Keratinocyte (primary cell): ENCODE results near the gene SDK1. TPM values are rescaled to one million over a fixed set of nuclear protein-coding genes. Genes with fewer than 3 reads are reported as not detected.

ENCODE experiments used
- DNase-seq: peaks from one replicate; pipeline ENCODE4 v3.0.0-alpha.2; 2011; ENCODE audit warnings: low read depth, missing footprints, low spot score
- FAIRE-seq: peaks from 2 replicates; lab custom pipeline; 2011; peaks lifted over from hg19 to GRCh38; lab: Jason Lieb, UNC
- H2AFZ ChIP-seq: 2 replicates; pipeline ENCODE4 v1.6.0; 2012; ENCODE audit warnings: low read length, control low read depth, inconsistent platforms; ENCODE audit not compliant: control insufficient read depth
- H3K27ac ChIP-seq: 2 replicates; pipeline ENCODE4 v1.5.1; 2011; ENCODE audit warnings: low read length; ENCODE audit not compliant: control insufficient read depth, insufficient read depth
- H3K27me3 ChIP-seq: 3 replicates; pipeline ENCODE4 v1.6.0; 2011; ENCODE audit warnings: low read length; ENCODE audit not compliant: control insufficient read depth, insufficient read depth; ENCODE audit errors: extremely low read depth
- H3K36me3 ChIP-seq, 2 experiments: 2 replicates in 1 of 2; 3 replicates in 1 of 2; pipeline ENCODE4 v1.5.1; 2011; ENCODE audit warnings: low read length in 2 of 2, mild to moderate bottlenecking in 1 of 2; ENCODE audit not compliant: control insufficient read depth in 2 of 2, insufficient read depth in 2 of 2; ENCODE audit errors: extremely low read depth in 1 of 2
- H3K4me1 ChIP-seq: 3 replicates; pipeline ENCODE4 v1.5.1; 2011; ENCODE audit warnings: low read length; ENCODE audit not compliant: control insufficient read depth, insufficient read depth; ENCODE audit errors: extremely low read depth
- H3K4me2 ChIP-seq: 3 replicates; pipeline ENCODE4 v1.6.0; 2011; ENCODE audit warnings: low read depth, low read length; ENCODE audit not compliant: control insufficient read depth, insufficient read depth; ENCODE audit errors: extremely low read depth
- H3K4me3 ChIP-seq, 3 experiments: fragments of 200-600 bp in 1 of 3; sonication (generic) in 1 of 3; 2 replicates in 2 of 3; 3 replicates in 1 of 3; pipeline ENCODE4 v1.5.1; 2011 to 2016; ENCODE audit warnings: low read length in 3 of 3, mild to moderate bottlenecking in 3 of 3, control low read depth in 2 of 3, inconsistent platforms in 1 of 3, low read depth in 1 of 3, mixed read lengths in 1 of 3, mixed run types in 1 of 3, moderate library complexity in 1 of 3; ENCODE audit not compliant: control insufficient read depth in 2 of 3, insufficient read depth in 2 of 3; ENCODE audit errors: extremely low read depth in 1 of 3
- H3K79me2 ChIP-seq: 2 replicates; pipeline ENCODE4 v1.6.0; 2012; ENCODE audit warnings: low read length; ENCODE audit not compliant: control insufficient read depth, insufficient read depth
- H3K9ac ChIP-seq: 3 replicates; pipeline ENCODE4 v1.6.0; 2011; ENCODE audit warnings: low read length; ENCODE audit not compliant: control insufficient read depth, insufficient read depth; ENCODE audit errors: extremely low read depth
- H3K9me1 ChIP-seq: 3 replicates; pipeline ENCODE4 v1.6.0; 2011; ENCODE audit warnings: low read length; ENCODE audit not compliant: control insufficient read depth, insufficient read depth; ENCODE audit errors: extremely low read depth
- H3K9me3 ChIP-seq: 2 replicates; pipeline ENCODE4 v1.5.1; 2012; ENCODE audit warnings: low read depth, low read length; ENCODE audit not compliant: control insufficient read depth
- H4K20me1 ChIP-seq: 3 replicates; pipeline ENCODE4 v1.6.0; 2011; ENCODE audit warnings: low read length; ENCODE audit not compliant: control insufficient read depth, insufficient read depth; ENCODE audit errors: extremely low read depth
- EZH2 ChIP-seq: IDR thresholded peaks from one replicate; pipeline ENCODE4 v1.6.1; 2012; ENCODE audit warnings: inconsistent platforms, mild to moderate bottlenecking, low read length, moderate library complexity
- dilution Hi-C: fragments of 300-500 bp; cut with MboI; formaldehyde crosslinking; loops from one replicate; pipeline ENCODE4 v1.7.0; 2020; ENCODE audit warnings: low sequenced_read_pairs; ENCODE audit not compliant: extremely low pct_ligation_motif_present
- polyA plus RNA-seq, 5 experiments: library from polyadenylated mRNA; depleted of rRNA in 3 of 5; stranded (reverse) in 3 of 5; stranded (forward) in 1 of 5; unstranded in 1 of 5; fragments of >200 nt; gene quantifications; 1 replicate in 1 of 5; 2 replicates in 3 of 5; 3 replicates in 1 of 5; pipeline versions ENCODE4 v1.2.1 to v1.2.3, GENCODE V29; 2011 to 2012; ENCODE audit warnings: missing spikeins in 2 of 5, low read depth in 1 of 5, low replicate concordance in 1 of 5
- TF ChIP-seq, protein P1 (sequence below), 3 experiments: IDR thresholded peaks in 1 of 3; conservative IDR thresholded peaks in 1 of 3; optimal IDR thresholded peaks in 1 of 3; 2 replicates in 2 of 3; 3 replicates in 1 of 3; pipeline versions ENCODE3 to v1.5.1; 2011; ENCODE audit warnings: low read length in 3 of 3, mild to moderate bottlenecking in 3 of 3, moderate library complexity in 2 of 3, control low read depth in 1 of 3, inconsistent platforms in 1 of 3; ENCODE audit not compliant: insufficient read depth in 2 of 3; ENCODE audit errors: extremely low read depth in 1 of 3

The SDK1 gene
- polyA plus RNA-seq, 1 donor (not counting 4 experiments of a cell fraction or from before 2014, with no cell fraction given), result 0.66 TPM

DNA sequence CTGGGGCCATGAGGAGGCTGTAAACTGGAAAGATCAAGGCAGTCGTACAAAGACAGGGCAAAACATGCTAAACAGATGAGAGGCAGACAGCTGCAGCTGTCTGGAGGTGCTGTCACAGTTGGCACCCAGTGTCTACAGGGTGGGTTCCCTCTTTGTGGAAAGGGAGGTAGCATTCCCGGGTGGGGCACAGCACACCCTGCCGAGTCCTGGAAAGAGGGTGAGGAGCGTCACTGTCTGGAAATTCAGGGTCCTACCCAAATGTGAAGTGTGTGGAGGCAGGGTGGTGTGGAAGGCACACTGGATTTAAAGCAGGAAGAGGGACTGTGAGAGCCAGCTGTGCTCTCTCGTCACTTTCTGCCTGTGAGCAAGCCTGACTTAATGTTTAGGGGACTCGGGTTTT lies 356.2 kb downstream of the SDK1 start:
- Histone ChIP-seq H4K20me1 (no peaks in the 10 kb centered on the region), H3K9me3 (no peaks in the 10 kb centered on the region), H3K9me1 (no peaks in the 10 kb centered on the region), H3K4me3 (no peak overlapping the region), H3K36me3 (no peaks in the 10 kb centered on the region), H3K79me2 (no peaks in the 10 kb centered on the region), H3K27ac (no peak overlapping the region), H3K4me2 (no peak overlapping the region), H3K9ac (no peak overlapping the region), H2AFZ (no peak overlapping the region), H3K4me1 (no peaks in the 10 kb centered on the region), H3K27me3 (no peaks in the 10 kb centered on the region)
- TF ChIP-seq, protein P1, sequence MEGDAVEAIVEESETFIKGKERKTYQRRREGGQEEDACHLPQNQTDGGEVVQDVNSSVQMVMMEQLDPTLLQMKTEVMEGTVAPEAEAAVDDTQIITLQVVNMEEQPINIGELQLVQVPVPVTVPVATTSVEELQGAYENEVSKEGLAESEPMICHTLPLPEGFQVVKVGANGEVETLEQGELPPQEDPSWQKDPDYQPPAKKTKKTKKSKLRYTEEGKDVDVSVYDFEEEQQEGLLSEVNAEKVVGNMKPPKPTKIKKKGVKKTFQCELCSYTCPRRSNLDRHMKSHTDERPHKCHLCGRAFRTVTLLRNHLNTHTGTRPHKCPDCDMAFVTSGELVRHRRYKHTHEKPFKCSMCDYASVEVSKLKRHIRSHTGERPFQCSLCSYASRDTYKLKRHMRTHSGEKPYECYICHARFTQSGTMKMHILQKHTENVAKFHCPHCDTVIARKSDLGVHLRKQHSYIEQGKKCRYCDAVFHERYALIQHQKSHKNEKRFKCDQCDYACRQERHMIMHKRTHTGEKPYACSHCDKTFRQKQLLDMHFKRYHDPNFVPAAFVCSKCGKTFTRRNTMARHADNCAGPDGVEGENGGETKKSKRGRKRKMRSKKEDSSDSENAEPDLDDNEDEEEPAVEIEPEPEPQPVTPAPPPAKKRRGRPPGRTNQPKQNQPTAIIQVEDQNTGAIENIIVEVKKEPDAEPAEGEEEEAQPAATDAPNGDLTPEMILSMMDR (optimal IDR thresholded peaks at IDR 0.05 in 1 of 3, IDR thresholded peaks at IDR 0.05 in 1 of 3, conservative IDR thresholded peaks at IDR 0.05 in 1 of 3; ENCODE audit: extremely low read depth in 1 of 3, insufficient read depth in 2 of 3, low read length in 3 of 3), result no peak
- TF ChIP-seq EZH2, result no peak
- dilution Hi-C loops, result no loop called here
- DNase-seq, result no peak
- FAIRE-seq, result no peak

DNA sequence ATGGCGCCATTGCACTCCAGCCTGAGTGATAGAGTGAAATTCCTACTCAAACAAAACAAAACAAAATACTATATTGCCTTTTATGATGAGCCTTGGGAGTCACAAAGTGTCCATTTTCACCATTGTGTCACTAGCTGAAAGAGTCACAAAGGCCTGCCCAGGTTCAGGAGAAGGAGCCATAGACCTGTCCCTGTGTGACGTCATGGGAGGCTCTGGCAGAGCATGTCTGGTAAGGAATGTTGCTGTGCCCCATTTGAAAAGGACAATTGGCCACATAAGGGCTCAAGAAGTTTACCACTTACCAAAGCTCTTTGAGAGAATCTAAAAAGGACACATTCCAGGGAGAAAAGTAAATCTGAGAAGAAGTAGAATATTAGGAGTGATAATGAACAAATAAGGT lies 367.7 kb downstream of the SDK1 start:
- no peaks in the 10 kb centered on the region for H3K9me1 ChIP-seq
- no peaks in the 10 kb centered on the region for H3K9me3 ChIP-seq
- no peaks in the 10 kb centered on the region for H3K27me3 ChIP-seq
- FAIRE-seq (no peak), DNase-seq (no peak)
- H3K4me1 ChIP-seq, result no peaks in the 10 kb centered on the region
- H4K20me1 ChIP-seq, result no peaks in the 10 kb centered on the region
- no peaks in the 10 kb centered on the region for H3K79me2 ChIP-seq
- H2AFZ ChIP-seq, result no peak overlapping the region
- H3K4me2 ChIP-seq, result no peak overlapping the region
- H3K4me3 ChIP-seq, result no peak overlapping the region
- H3K27ac ChIP-seq, result no peak overlapping the region
- no peak for TF ChIP-seq EZH2
- TF ChIP-seq, protein P1 (optimal IDR thresholded peaks at IDR 0.05 in 1 of 3, IDR thresholded peaks at IDR 0.05 in 1 of 3, conservative IDR thresholded peaks at IDR 0.05 in 1 of 3; ENCODE audit: extremely low read depth in 1 of 3, insufficient read depth in 2 of 3, low read length in 3 of 3), result no peak
- no peak overlapping the region for H3K9ac ChIP-seq
- dilution Hi-C loops, result no loop called here
- no peaks in the 10 kb centered on the region for H3K36me3 ChIP-seq
